Heart right ventricle (tissue), 16 donors: Measurements from ENCODE around the gene CANT1. TPM values are rescaled to one million over a fixed set of nuclear protein-coding genes. Genes with fewer than 3 reads are reported as not detected.
A peak's percentile ranks its signal among the peaks of the same experiment; 100 is the strongest.

Experiments used
- ATAC-seq, 8 donors: fragments of 200-7000 bp; cut with Tn5 transposase; one replicate each; pipeline ENCODE4 v1.9.1; 2020; ENCODE audit warnings: mild to moderate bottlenecking in 8 of 8, moderate library complexity in 8 of 8, moderate number of reproducible peaks in 1 of 8
- DNase-seq, 2 donors: peaks; one replicate each; pipeline ENCODE4 v3.0.0-alpha.2; 2020
- H3K27ac ChIP-seq, 10 donors: fragments of 200-600 bp; sonication (generic) in 2 of 10; one replicate each; pipeline versions ENCODE4 v1.5.0 to v1.8.0; 2020 to 2022; ENCODE audit warnings: mild to moderate bottlenecking in 3 of 10
- H3K27me3 ChIP-seq, 7 donors: fragments of 200-600 bp; one replicate each; pipeline ENCODE4 v1.8.0; 2021 to 2022; ENCODE audit warnings: mild to moderate bottlenecking in 2 of 7
- H3K36me3 ChIP-seq, 9 donors: fragments of 200-600 bp; sonication (generic) in 1 of 9; one replicate each; pipeline versions ENCODE4 v1.5.0 to v1.8.0; 2020 to 2022; ENCODE audit warnings: mild to moderate bottlenecking in 2 of 9
- H3K4me1 ChIP-seq, 9 donors: fragments of 200-600 bp; sonication (generic) in 1 of 9; one replicate each; pipeline versions ENCODE4 v1.5.0 to v1.8.0; 2020 to 2022; ENCODE audit warnings: mild to moderate bottlenecking in 4 of 9
- H3K4me3 ChIP-seq, 10 donors: fragments of 200-600 bp; sonication (generic) in 2 of 10; one replicate each; pipeline versions ENCODE4 v1.5.0 to v1.8.0; 2020 to 2022; ENCODE audit warnings: mild to moderate bottlenecking in 7 of 10, moderate library complexity in 2 of 10
- H3K9me3 ChIP-seq, 11 donors: fragments of 200-600 bp in 10 of 11; sonication (generic) in 2 of 11; one replicate each; pipeline versions ENCODE4 v1.5.0 to v1.8.0; 2013 to 2022; ENCODE audit warnings: mild to moderate bottlenecking in 2 of 11, control low read depth in 1 of 11, moderate library complexity in 1 of 11
- CTCF ChIP-seq, 9 donors: fragments of 200-600 bp; sonication (generic) in 2 of 9; IDR thresholded peaks; one replicate each; pipeline versions ENCODE4 v1.5.0 to v1.8.0; 2021 to 2022; ENCODE audit warnings: antibody characterized with exemption in 9 of 9, mild to moderate bottlenecking in 5 of 9, moderate library complexity in 1 of 9
- WGBS, 2 donors: extraction: QIAGEN DNeasy Blood & Tissue Kit; methylation state at CpG; one replicate each; pipeline ENCODE4 v1.1.7; 2013; ENCODE audit warnings: inconsistent platforms in 1 of 2; 5-methylcytosine and 5-hydroxymethylcytosine counted together
- intact Hi-C, 10 donors: fragments of 100-400 bp; cut with DNase I; formaldehyde crosslinking; loops; one replicate each; pipeline versions ENCODE4 v1.11.1 to v1.14.2; 2022
- polyA plus RNA-seq, 2 donors: library from polyadenylated mRNA; stranded (reverse); fragments of 200-250 nt; gene quantifications; one replicate each; pipeline ENCODE4 v1.2.3, GENCODE V29; 2013
- total RNA-seq, 10 donors: library from RNA; stranded (reverse); fragmentation: NEBNext Ultra II Directional in 3 of 10; extraction: Animal tissue kit (Norgen Biotek cat#: 25700) in 3 of 10; gene quantifications; one replicate each; pipeline versions ENCODE4 v1.2.1 to v1.2.4, GENCODE V29; 2021 to 2023
- donor health status: Arrhythmogenic right ventricular cardiomyopathy.
- donor health status: ischemic (EF 13 %, LVEDD 7.1; RV severe dilation, severe dysfunction).
- donor health status: healthy with polysubstance abuse.
- donor health status: DM: no; HTN: yes; CAD: no.
- donor health status: DM: no; HTN: no; CAD: no.
- donor health status: ischemic (EF 25% LVEDD 6.9; RV normal size, moderate dysfunction).
- donor health status: ischemic (EF 25% LVEDD 5.7; RV mildly dilated, moderate dysfunction).
- donor health status: healthy.
- donor health status: DM: yes; HTN: yes; CAD: no.
- donor health status: Ischemic cardiomyopathy.
- donor health status: ischemic (EF 35%, LVEDD 5.7; RV mildly dilated, moderate dysfunction).
- donor health status: nonischemic (EF 11% LVEDD 7.7; RV severe dilation, severe dysfunction).
- donor health status: DM: yes; HTN: yes; CAD: no.
- donor health status: PGD.
- donor health status: ischemic (EF 29% LVEDD 5.4; RV normal size, mild dysfunction).
- donor health status: nonischemic (EF 23%, LVEDD 6.1; RV moderate dilation, normal function).

CANT1 gene
- total and polyA plus RNA-seq, 12 donors: 4.1 to 33.4 (median 23.8) TPM

- H3K4me1 ChIP-seq: peaks cover 15 to 42% (median 25%) of the 10 kb centered on the region in 9 donors
- DNase-seq (peak in 1 of 2 donors; percentile 57), ATAC-seq (peak in 2 of 8 donors; percentile 1 to 4)
- peaks cover 0 to 32% (median 5%) of the 10 kb centered on the region in 9 donors for H3K36me3 ChIP-seq
- H3K4me3 ChIP-seq: peak overlapping the region in 2 of 10 donors; percentile 5 to 22
- no peaks in the 10 kb centered on the region for H3K27me3 ChIP-seq
- TF ChIP-seq CTCF (IDR thresholded peaks at IDR 0.05): no peak
- WGBS, 2 donors: 80% methylated on average over 41 of the region's 41 CpGs
- H3K27ac ChIP-seq: peak overlapping the region in 8 of 10 donors; percentile 8 to 84 (median 50)
- peaks cover 0 to under 1% (median 0%) of the 10 kb centered on the region in 11 donors for H3K9me3 ChIP-seq
- intact Hi-C loops: loop anchor here in 8 of 10 donors (2.0 to 10.0 kb wide), 6 partner anchors 27 to 347 kb away; partner anchors contain the start of gene ENGASE (in 1 of the 8)
These were observed 38.6 kb upstream of the CANT1 start for GRCh38 chr17:79047923-79048825.

- peak overlapping the region in 9 of 10 donors; percentile 33 to 84 (median 59) for H3K27ac ChIP-seq
- intact Hi-C loops: loop anchor here in 8 of 10 donors (2.0 to 10.0 kb wide), 6 partner anchors 27 to 347 kb away; partner anchors contain the start of gene ENGASE (in 1 of the 8)
- peaks cover 0 to 32% (median 5%) of the 10 kb centered on the region in 9 donors for H3K36me3 ChIP-seq
- no peak for TF ChIP-seq CTCF (IDR thresholded peaks at IDR 0.05)
- H3K9me3 ChIP-seq: no peaks in the 10 kb centered on the region
- WGBS, 2 donors: 77 to 87% methylated on average over 30 of the region's 30 CpGs
- H3K4me1 ChIP-seq: peaks cover 15 to 41% (median 28%) of the 10 kb centered on the region in 9 donors
- H3K27me3 ChIP-seq: no peaks in the 10 kb centered on the region
- ATAC-seq (peak in 6 of 8 donors; percentile 6 to 26 (median 8)), DNase-seq (no peak)
- H3K4me3 ChIP-seq: peak overlapping the region in 2 of 10 donors; percentile 12 to 22
These were observed 37.8 kb upstream of the CANT1 start for GRCh38 chr17:79047291-79047920.

- Histone ChIP-seq H3K36me3 (peaks cover 0 to 32% (median 5%) of the 10 kb centered on the region in 9 donors), H3K27ac (peak overlapping the region; percentile 1 to 84 (median 56)), H3K4me1 (peaks cover 15 to 46% (median 32%) of the 10 kb centered on the region in 9 donors), H3K27me3 (no peaks in the 10 kb centered on the region), H3K9me3 (no peaks in the 10 kb centered on the region), H3K4me3 (peak overlapping the region in 3 of 10 donors; percentile 16 to 22 (median 19))
- 50 to 64% methylated on average over 15 of the region's 15 CpGs for WGBS, 2 donors
- intact Hi-C loops: loop anchor here in 8 of 10 donors (2.0 to 10.0 kb wide), 6 partner anchors 28 to 348 kb away; partner anchors contain the start of gene ENGASE (in 1 of the 8)
- peak in 7 of 8 donors; percentile 1 to 73 (median 65) for ATAC-seq
- no peak for TF ChIP-seq CTCF (IDR thresholded peaks at IDR 0.05)
- peak; percentile 52 to 64 for DNase-seq
These were observed 37.3 kb upstream of the CANT1 start for GRCh38 chr17:79046916-79047280.
